GM19043 (cell line): ENCODE data around the gene HTR2B.
"Not testable (repeated sequence)": the region's sequence is repeated elsewhere in the genome, so short reads cannot be mapped to it uniquely, and the experiment has no call there.

Experiments used
- ATAC-seq: cut with Tn5 transposase; IDR thresholded peaks from one replicate; pipeline ENCODE4 v1.9.1; 2021; ENCODE audit warnings: low read depth; ENCODE audit not compliant: unreplicated experiment

Gene HTR2B

DNA sequence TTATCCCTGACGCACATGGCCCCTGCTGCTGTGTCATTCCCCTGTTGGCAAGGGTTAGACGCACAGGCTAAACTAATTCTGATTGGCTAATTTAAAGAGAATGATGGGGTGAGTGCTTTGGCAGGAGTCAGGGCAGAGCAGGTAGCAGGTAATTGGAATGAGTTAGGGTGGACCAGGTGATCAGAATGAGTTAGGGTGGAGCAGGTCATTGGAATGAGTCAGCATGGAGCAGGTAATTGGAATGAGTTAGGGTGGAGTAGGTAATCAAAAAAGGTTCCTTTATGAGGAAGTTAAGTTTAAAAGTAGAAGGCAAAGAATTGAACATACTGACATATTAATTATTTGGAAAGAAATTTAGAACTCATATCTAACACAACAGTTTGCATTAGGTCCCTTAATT lies 24.5 kb downstream of the HTR2B start:
- ATAC-seq, result not testable (repeated sequence)

DNA sequence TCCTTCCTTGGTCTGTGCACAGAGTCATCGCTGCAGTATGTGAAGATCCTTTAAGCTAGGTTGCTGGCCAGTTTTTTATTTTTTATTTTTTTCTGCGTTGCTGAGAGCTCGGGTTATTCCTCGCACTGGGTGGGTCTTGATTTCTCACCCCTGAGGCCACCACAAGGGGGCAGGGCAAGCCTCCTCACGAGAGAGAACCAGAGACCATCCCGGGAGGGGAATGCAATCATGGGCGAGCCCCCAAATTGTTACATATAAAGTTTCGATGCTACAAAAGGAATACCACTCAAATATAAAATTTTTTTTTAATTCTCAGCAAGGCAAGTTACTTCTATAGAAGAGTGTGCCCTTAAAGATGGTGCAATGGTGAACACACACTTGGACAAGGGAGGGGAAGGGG lies 24.9 kb downstream of the HTR2B start:
- ATAC-seq, result no peak

DNA sequence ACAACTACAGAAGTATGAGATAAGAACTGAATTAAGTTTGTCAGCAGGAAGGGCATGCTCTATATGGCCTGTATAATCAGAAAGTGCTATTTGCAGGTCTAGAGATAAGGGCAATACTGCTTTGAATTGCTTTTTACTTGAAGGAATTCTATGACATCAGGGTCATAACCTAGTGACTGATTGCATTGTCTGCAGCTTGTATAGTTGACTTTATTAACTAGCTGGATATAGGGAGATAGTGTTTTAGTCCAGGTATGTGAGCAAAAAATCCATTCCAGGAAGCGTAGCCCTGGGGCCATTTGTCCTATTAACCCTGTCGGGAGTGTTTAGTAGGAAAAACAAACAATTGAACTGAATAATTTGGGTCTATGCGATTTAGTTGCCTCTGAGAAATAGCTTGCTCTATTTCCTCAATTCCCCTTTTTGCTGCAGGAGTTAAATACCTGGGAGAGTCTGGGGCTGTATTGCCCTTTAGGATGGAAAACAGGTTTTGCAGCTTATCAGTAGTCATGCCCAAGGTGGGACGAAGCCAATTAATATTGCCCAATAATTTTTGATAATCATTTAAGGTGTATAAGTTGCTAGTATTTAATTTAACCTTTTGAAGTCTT lies 30.0 kb downstream of the HTR2B start:
- no peak for ATAC-seq

GRCh38 chr2:231093933-231094332 lies 30.9 kb downstream of the HTR2B start:
- no peak for ATAC-seq

- no peak for ATAC-seq
These were observed 36.1 kb downstream of the HTR2B start for GRCh38 chr2:231088754-231089153.

GRCh38 chr2:231084565-231084964 lies 40.3 kb downstream of the HTR2B start:
- ATAC-seq, result no peak

- no peak for ATAC-seq
These were observed 55.3 kb downstream of the HTR2B start for GRCh38 chr2:231069379-231070054.

GRCh38 chr2:231068525-231069222 lies 56.2 kb downstream of the HTR2B start:
- ATAC-seq, result no peak

- not testable (repeated sequence) for ATAC-seq
These were observed 57.3 kb downstream of the HTR2B start for GRCh38 chr2:231067531-231067930.

DNA sequence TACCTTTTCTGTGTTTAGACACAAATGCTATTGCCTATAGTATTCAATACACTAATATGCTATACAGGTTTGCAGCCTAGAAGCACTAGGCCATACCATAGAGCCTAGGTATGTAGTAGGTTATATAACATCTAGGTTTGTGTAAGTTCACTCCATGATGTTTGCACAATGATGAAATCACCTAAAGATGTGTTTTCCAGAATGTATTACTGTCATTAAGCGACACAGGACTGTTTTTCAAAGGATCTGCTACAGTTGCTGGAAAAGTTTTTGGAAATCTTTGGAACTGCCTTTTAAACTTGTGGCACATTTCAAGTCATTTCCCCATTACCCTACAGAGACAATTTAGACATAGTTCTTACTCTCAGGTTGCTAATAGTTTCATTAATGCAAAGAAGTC lies 58.9 kb downstream of the HTR2B start:
- ATAC-seq, result no peak

- ATAC-seq, result no peak
These were observed 61.5 kb downstream of the HTR2B start for GRCh38 chr2:231063347-231063746.

- no peak for ATAC-seq
These were observed 62.1 kb downstream of the HTR2B start for GRCh38 chr2:231062776-231063175.

GRCh38 chr2:231059756-231060155 lies 65.1 kb downstream of the HTR2B start:
- ATAC-seq, result no peak

DNA sequence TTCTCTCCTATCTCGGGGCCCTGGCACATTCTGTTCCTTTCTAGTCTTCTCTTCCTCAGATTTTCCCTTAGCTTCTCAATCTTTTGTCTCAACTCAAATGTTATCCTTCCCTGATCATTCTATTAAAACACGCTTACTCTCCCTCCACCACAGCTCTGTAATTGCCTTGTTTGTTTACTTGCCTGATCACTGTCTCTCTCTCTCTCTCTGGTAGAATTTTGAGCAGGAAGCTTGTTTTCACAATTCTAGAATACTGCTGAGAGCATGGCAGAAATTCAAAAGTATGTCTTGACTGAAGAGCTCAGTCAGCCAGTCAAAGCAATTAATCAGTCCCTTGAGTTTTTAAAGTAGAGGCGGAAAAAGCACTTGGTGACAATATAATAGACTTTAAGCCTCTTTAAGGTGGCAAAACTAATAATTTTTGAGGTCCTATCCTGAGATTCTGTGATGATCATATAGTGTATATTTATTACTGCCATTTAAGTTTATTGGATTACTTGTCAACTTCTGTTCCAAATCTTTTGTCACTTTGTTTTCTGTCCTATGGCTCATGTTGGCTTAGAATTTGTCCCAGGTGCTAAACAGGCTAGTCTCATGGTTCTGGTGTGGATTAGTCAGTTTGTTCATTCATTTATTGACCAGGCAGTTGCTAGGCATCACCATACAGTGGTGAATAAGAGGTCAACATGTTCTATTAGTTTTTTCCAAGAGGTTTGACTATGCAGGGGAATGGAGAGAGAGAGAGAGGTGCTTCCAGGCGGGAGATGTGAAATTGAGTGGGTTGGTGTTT lies 65.9 kb downstream of the HTR2B start:
- ATAC-seq, result no peak
